CD14-positive monocyte (primary cell): ENCODE data around the gene LGR5. TPM values are rescaled to one million over a fixed set of nuclear protein-coding genes. Genes with fewer than 3 reads are reported as not detected.

ENCODE experiments used
- DNase-seq, 3 donors: peaks; one replicate each; pipeline ENCODE4 v3.0.0-alpha.2; 2011 to 2022
- H2AFZ ChIP-seq: 2 replicates; pipeline ENCODE4 v1.6.0; 2012; ENCODE audit warnings: mild to moderate bottlenecking, low read depth, low read length, inconsistent platforms; ENCODE audit not compliant: insufficient read depth, poor library complexity, severe bottlenecking
- H3K27ac ChIP-seq, 2 donors: 1 replicate in 1 of 2; 2 replicates in 1 of 2; pipeline ENCODE4 v1.5.1; 2012 to 2013; ENCODE audit warnings: low read length in 2 of 2, control low read depth in 1 of 2, inconsistent platforms in 1 of 2, low read depth in 1 of 2, mild to moderate bottlenecking in 1 of 2
- H3K27me3 ChIP-seq, 2 donors: one replicate each; pipeline versions ENCODE4 v1.6.0 to v1.6.1; 2011 to 2013; ENCODE audit warnings: low read length in 2 of 2; ENCODE audit not compliant: control insufficient read depth in 2 of 2, insufficient read depth in 2 of 2
- H3K36me3 ChIP-seq, 2 donors: replicated peaks in 1 of 2; 1 replicate in 1 of 2; 2 replicates in 1 of 2; pipeline versions ENCODE4 v1.5.1 to v1.6.1; 2012 to 2013; ENCODE audit warnings: low read length in 2 of 2, control low read depth in 1 of 2, inconsistent platforms in 1 of 2, mild to moderate bottlenecking in 1 of 2; ENCODE audit not compliant: insufficient read depth in 2 of 2, control insufficient read depth in 1 of 2
- H3K4me1 ChIP-seq, 2 donors: 1 replicate in 1 of 2; 2 replicates in 1 of 2; pipeline versions ENCODE4 v1.5.1 to v1.6.1; 2012 to 2013; ENCODE audit warnings: low read length in 2 of 2, control low read depth in 1 of 2, inconsistent platforms in 1 of 2, mild to moderate bottlenecking in 1 of 2, moderate library complexity in 1 of 2; ENCODE audit not compliant: insufficient read depth in 2 of 2, control insufficient read depth in 1 of 2
- H3K4me2 ChIP-seq: replicated peaks from 2 replicates; pipeline ENCODE3; 2012; ENCODE audit warnings: low read length, moderate library complexity, mild to moderate bottlenecking; ENCODE audit not compliant: poor library complexity, severe bottlenecking; ENCODE audit errors: extremely low read depth
- H3K4me3 ChIP-seq, 3 experiments: fragments of 200-600 bp in 1 of 3; sonication (generic) in 1 of 3; replicated peaks in 1 of 3; 1 replicate in 2 of 3; 2 replicates in 1 of 3; pipeline ENCODE4 v1.5.1; 2011 to 2013; ENCODE audit warnings: low read length in 3 of 3, mild to moderate bottlenecking in 3 of 3, control low read depth in 2 of 3, low read depth in 2 of 3, inconsistent platforms in 1 of 3, moderate library complexity in 1 of 3
- H3K79me2 ChIP-seq: 2 replicates; pipeline ENCODE4 v1.6.0; 2012; ENCODE audit warnings: mild to moderate bottlenecking, control low read depth, inconsistent platforms, low read length, moderate library complexity; ENCODE audit not compliant: insufficient read depth
- H3K9ac ChIP-seq: 2 replicates; pipeline ENCODE4 v1.6.0; 2017; ENCODE audit warnings: low read length, mild to moderate bottlenecking; ENCODE audit not compliant: insufficient read depth, poor library complexity, severe bottlenecking
- H3K9me3 ChIP-seq, 2 donors: replicated peaks in 1 of 2; 1 replicate in 1 of 2; 2 replicates in 1 of 2; pipeline versions ENCODE4 v1.5.1 to v1.6.1; 2012 to 2013; ENCODE audit warnings: low read length in 2 of 2, control low read depth in 1 of 2; ENCODE audit not compliant: control insufficient read depth in 1 of 2, insufficient read depth in 1 of 2
- H4K20me1 ChIP-seq: 2 replicates; pipeline ENCODE4 v1.6.0; 2012; ENCODE audit warnings: mild to moderate bottlenecking, low read length, control low read depth, moderate library complexity; ENCODE audit not compliant: insufficient read depth
- H3K27ac Mint-ChIP-seq, 7 donors: one replicate each; pipeline ENCODE4 v1.8.0; 2020; ENCODE audit warnings: mild to moderate bottlenecking in 7 of 7, mixed read lengths in 7 of 7, moderate library complexity in 6 of 7, inconsistent platforms in 2 of 7
- H3K27me3 Mint-ChIP-seq, 3 donors: one replicate each; pipeline ENCODE4 v1.8.0; 2021 to 2022; ENCODE audit warnings: low read depth in 3 of 3, mild to moderate bottlenecking in 3 of 3, mixed read lengths in 3 of 3, moderate library complexity in 3 of 3, inconsistent platforms in 1 of 3
- H3K36me3 Mint-ChIP-seq, 2 donors: one replicate each; pipeline ENCODE4 v1.8.0; 2020; ENCODE audit warnings: mixed read lengths in 2 of 2, inconsistent platforms in 1 of 2, mild to moderate bottlenecking in 1 of 2
- H3K4me1 Mint-ChIP-seq: one replicate; pipeline ENCODE4 v1.8.0; 2020; ENCODE audit warnings: mild to moderate bottlenecking, mixed read lengths
- H3K4me3 Mint-ChIP-seq, 2 donors: one replicate each; pipeline ENCODE4 v1.8.0; 2020; ENCODE audit warnings: mild to moderate bottlenecking in 2 of 2, mixed read lengths in 2 of 2, moderate library complexity in 1 of 2
- H3K9me3 Mint-ChIP-seq, 7 donors: one replicate each; pipeline ENCODE4 v1.8.0; 2020 to 2022; ENCODE audit warnings: mixed read lengths in 7 of 7, mild to moderate bottlenecking in 6 of 7, moderate library complexity in 6 of 7, inconsistent platforms in 2 of 7
- WGBS: methylation state at CpG from one replicate; pipeline ENCODE4 v1.1.5; 2013; ENCODE audit warnings: missing lambda C conversion rate; ENCODE audit not compliant: insufficient coverage; 5-methylcytosine and 5-hydroxymethylcytosine counted together
- intact Hi-C, 2 donors: fragments of 100-400 bp; cut with micrococcal nuclease; formaldehyde crosslinking; loops; one replicate each; pipeline versions ENCODE4 v1.15.0 to v1.15.1; 2023
- polyA plus RNA-seq, 3 donors: library from polyadenylated mRNA; depleted of rRNA in 1 of 3; unstranded in 2 of 3; stranded (reverse) in 1 of 3; fragments of 300-500 nt in 2 of 3; fragments of >200 nt in 1 of 3; fragmentation: Illumina TruSeq in 2 of 3; gene quantifications; 1 replicate in 2 of 3; 2 replicates in 1 of 3; pipeline ENCODE4 v1.2.3, GENCODE V29; 2012 to 2021
- TF ChIP-seq, protein P1 (sequence below): fragments of 200-600 bp; IDR thresholded peaks from one replicate; pipeline ENCODE4 v1.8.0; 2022; ENCODE audit warnings: antibody characterized with exemption, mild to moderate bottlenecking

LGR5 gene
- polyA plus RNA-seq, 3 donors, result not detected

DNA sequence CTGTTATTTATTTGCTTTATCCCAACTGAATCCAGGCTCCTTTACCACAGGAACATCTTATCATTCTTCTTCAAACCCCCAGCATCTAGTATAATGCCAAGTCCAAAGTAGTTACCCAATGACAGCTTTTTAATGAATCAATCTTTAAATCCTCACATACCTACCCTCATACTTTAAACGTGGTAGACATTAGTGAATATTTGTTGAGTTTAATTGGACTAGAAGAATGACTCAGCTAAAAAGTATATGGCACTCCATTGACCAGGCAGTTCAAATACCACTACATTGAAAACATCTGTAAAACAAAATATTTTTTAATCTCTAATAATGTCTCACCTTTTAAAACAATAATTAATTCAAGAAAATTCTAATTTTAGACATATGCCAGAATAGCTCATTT lies 125.9 kb downstream of the LGR5 start:
- no peak overlapping the region for H3K4me3 ChIP-seq
- no peaks in the 10 kb centered on the region for H3K36me3 ChIP-seq
- Mint-ChIP-seq H3K4me3 (no peak overlapping the region), H3K9me3 (peaks cover 0 to 4% (median 0%) of the 10 kb centered on the region in 7 donors), H3K27ac (no peak overlapping the region), H3K27me3 (peaks cover 0 to 1% (median 0%) of the 10 kb centered on the region in 3 donors), H3K4me1 (no peaks in the 10 kb centered on the region), H3K36me3 (no peaks in the 10 kb centered on the region)
- no CpG with 5 or more reads among the region's 1 CpG for WGBS
- no peak overlapping the region for H2AFZ ChIP-seq
- intact Hi-C loops, result no loop called here
- H3K9ac ChIP-seq, result no peak overlapping the region
- TF ChIP-seq, protein P1, sequence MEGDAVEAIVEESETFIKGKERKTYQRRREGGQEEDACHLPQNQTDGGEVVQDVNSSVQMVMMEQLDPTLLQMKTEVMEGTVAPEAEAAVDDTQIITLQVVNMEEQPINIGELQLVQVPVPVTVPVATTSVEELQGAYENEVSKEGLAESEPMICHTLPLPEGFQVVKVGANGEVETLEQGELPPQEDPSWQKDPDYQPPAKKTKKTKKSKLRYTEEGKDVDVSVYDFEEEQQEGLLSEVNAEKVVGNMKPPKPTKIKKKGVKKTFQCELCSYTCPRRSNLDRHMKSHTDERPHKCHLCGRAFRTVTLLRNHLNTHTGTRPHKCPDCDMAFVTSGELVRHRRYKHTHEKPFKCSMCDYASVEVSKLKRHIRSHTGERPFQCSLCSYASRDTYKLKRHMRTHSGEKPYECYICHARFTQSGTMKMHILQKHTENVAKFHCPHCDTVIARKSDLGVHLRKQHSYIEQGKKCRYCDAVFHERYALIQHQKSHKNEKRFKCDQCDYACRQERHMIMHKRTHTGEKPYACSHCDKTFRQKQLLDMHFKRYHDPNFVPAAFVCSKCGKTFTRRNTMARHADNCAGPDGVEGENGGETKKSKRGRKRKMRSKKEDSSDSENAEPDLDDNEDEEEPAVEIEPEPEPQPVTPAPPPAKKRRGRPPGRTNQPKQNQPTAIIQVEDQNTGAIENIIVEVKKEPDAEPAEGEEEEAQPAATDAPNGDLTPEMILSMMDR, result no peak
- no peak overlapping the region for H3K27ac ChIP-seq
- H3K9me3 ChIP-seq, result no peaks in the 10 kb centered on the region
- no peak for DNase-seq
- H3K79me2 ChIP-seq, result no peaks in the 10 kb centered on the region
- no peaks in the 10 kb centered on the region for H3K4me1 ChIP-seq
- H4K20me1 ChIP-seq, result no peaks in the 10 kb centered on the region
- no peak overlapping the region for H3K4me2 ChIP-seq
- H3K27me3 ChIP-seq, result no peaks in the 10 kb centered on the region

DNA sequence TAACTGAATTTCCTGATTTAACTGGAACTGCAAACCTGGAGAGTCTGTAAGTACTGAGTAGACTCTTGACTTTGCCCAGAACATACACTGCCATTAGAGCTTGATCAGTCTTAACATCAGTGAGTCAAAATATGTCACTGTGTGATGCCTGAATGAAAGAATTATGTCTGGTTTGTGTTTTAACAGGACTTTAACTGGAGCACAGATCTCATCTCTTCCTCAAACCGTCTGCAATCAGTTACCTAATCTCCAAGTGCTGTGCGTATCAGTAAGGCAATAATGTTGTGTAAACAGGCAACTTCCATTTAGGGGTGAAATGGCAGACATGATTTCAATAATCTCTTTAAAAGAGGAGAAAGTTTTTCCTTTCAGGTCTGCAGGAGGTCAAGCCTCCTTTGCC lies 127.1 kb downstream of the LGR5 start:
- intact Hi-C loops, result no loop called here
- Histone ChIP-seq H3K4me3 (no peak overlapping the region), H3K4me1 (no peaks in the 10 kb centered on the region), H3K36me3 (no peaks in the 10 kb centered on the region), H3K4me2 (no peak overlapping the region), H4K20me1 (no peaks in the 10 kb centered on the region), H3K27ac (no peak overlapping the region), H3K79me2 (no peaks in the 10 kb centered on the region), H3K27me3 (no peaks in the 10 kb centered on the region), H3K9me3 (no peaks in the 10 kb centered on the region), H2AFZ (no peak overlapping the region), H3K9ac (no peak overlapping the region)
- Mint-ChIP-seq H3K27ac (no peak overlapping the region), H3K36me3 (no peaks in the 10 kb centered on the region), H3K9me3 (peaks cover 0 to 4% (median 0%) of the 10 kb centered on the region in 7 donors), H3K27me3 (peaks cover 0 to 1% (median 0%) of the 10 kb centered on the region in 3 donors), H3K4me1 (no peaks in the 10 kb centered on the region), H3K4me3 (no peak overlapping the region)
- no peak for DNase-seq
- TF ChIP-seq, protein P1, result no peak
- WGBS, result no CpG with 5 or more reads among the region's 2 CpGs
